Mononuclear cell (primary cell): Measurements from ENCODE around the gene RGR. TPM values are rescaled to one million over a fixed set of nuclear protein-coding genes. Genes with fewer than 3 reads are reported as not detected.

Experiments used
- H3K27me3 ChIP-seq: 2 replicates; pipeline ENCODE4 v1.6.0; 2011; ENCODE audit warnings: low read length, control low read depth; ENCODE audit not compliant: insufficient read depth
- H3K4me1 ChIP-seq: 2 replicates; pipeline ENCODE4 v1.5.1; 2011; ENCODE audit warnings: mild to moderate bottlenecking, low read length, control low read depth; ENCODE audit not compliant: insufficient read depth
- H3K4me3 ChIP-seq: 2 replicates; pipeline ENCODE4 v1.5.1; 2011; ENCODE audit warnings: mild to moderate bottlenecking, low read length, moderate library complexity
- H3K9me3 ChIP-seq: 2 replicates; pipeline ENCODE4 v1.5.1; 2011; ENCODE audit warnings: low read depth, mild to moderate bottlenecking, control low read depth, low read length
- total RNA-seq: library from RNA; depleted of rRNA; stranded (reverse); fragments of >200 nt; gene quantifications from one replicate; pipeline ENCODE4 v1.2.3, GENCODE V29; 2012

Gene RGR
- total RNA-seq, 1 donor: not detected

DNA sequence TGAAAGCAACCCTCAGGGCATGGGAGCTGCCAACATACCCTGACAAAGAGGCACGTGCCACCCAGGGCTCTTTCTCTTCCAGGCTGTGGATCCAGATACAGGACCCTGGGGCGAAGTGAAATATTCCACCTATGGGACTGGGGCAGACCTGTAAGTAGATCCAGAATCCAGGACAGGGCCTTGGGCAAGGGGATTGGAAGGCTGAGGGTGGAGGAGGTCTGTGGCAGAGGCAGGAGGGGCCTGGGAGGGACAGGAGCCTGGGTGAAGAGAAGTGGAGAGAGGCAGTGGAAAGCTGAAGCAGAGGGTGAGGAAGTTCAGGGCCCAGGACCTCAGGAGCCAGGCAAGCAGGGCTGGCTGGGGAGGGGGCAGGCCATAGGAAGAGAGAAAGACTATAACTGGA lies 33.3 kb upstream of the RGR start:
- Histone ChIP-seq H3K9me3 (no peaks in the 10 kb centered on the region), H3K4me3 (no peak overlapping the region), H3K27me3 (no peaks in the 10 kb centered on the region), H3K4me1 (no peaks in the 10 kb centered on the region)

DNA sequence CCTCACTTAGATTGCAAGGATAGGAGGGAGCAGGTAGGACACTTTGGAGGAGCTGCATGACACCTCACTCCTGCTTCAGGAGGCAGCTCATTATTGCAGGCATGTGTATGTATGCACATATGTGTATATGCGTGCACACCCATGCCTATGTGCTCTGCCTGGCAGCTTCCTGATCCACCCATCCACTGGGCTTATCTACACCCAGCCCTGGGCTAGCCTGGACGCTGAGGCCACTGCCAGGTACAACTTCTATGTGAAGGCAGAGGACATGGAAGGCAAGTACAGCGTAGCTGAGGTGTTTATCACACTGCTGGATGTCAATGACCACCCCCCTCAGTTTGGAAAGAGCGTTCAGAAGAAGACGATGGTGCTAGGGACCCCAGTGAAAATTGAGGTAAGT lies 32.8 kb upstream of the RGR start:
- no peaks in the 10 kb centered on the region for H3K9me3 ChIP-seq
- no peak overlapping the region for H3K4me3 ChIP-seq
- H3K4me1 ChIP-seq: no peaks in the 10 kb centered on the region
- H3K27me3 ChIP-seq: no peaks in the 10 kb centered on the region

DNA sequence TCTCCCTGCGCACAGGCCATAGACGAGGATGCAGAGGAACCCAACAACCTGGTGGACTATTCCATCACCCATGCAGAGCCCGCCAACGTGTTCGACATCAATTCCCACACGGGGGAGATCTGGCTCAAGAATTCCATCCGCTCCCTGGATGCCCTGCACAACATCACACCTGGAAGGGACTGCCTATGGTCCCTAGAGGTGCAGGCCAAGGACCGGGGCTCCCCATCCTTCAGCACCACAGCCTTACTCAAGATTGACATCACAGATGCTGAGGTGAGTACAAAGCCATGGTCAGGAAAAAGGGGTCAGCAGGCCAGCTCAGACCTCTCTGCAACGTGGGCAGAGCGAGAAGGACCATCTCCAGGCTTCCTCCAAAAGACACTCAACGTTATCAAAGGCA lies 31.8 kb upstream of the RGR start:
- Histone ChIP-seq H3K4me3 (no peak overlapping the region), H3K27me3 (no peaks in the 10 kb centered on the region), H3K4me1 (no peaks in the 10 kb centered on the region), H3K9me3 (no peaks in the 10 kb centered on the region)

DNA sequence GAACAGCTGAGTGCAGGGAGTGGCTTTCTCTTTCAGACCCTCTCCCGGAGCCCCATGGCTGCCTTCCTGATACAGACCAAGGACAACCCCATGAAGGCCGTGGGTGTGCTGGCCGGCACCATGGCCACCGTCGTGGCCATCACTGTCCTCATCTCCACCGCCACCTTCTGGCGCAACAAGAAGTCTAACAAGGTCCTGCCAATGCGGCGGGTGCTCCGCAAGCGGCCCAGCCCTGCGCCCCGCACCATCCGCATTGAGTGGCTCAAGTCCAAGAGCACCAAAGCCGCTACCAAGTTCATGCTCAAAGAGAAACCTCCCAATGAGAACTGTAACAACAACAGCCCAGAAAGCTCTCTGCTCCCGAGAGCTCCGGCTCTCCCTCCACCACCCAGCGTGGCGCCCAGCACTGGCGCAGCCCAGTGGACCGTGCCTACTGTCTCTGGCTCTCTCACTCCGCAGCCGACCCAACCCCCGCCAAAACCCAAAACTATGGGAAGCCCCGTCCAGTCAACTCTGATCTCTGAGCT lies 30.7 kb upstream of the RGR start:
- no peaks in the 10 kb centered on the region for H3K27me3 ChIP-seq
- no peaks in the 10 kb centered on the region for H3K4me1 ChIP-seq
- H3K4me3 ChIP-seq: no peak overlapping the region
- H3K9me3 ChIP-seq: no peaks in the 10 kb centered on the region

DNA sequence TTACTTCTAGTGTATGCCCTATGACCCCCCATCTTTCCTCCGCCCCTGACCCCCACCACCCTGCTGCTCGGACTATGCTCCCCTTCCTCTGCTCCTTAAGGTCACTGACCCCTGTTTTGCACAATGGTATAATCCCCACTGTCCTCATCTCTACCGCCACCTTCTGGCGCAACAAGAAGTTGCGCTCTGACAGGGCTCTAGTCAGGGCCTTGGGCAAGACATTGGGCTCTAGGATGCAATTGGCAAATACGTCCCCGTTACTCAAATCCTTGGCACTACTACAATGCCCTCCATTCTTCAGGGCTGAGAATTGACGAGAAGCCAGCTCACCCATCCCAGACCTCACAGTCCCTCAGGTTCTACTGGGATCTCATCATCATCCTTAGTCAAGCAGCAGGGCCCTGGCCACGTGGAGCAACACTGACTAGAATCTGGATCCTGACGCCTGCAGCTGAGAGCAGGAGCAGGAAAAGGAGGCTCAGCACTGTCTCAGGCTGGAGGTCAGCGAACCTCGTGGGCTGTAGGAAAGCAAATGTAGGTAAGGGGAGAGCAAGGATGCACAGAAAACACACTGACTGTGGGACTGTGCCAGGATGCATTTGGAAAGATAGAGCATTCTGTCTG lies 30.1 kb upstream of the RGR start:
- H3K9me3 ChIP-seq: no peaks in the 10 kb centered on the region
- no peaks in the 10 kb centered on the region for H3K4me1 ChIP-seq
- no peak overlapping the region for H3K4me3 ChIP-seq
- H3K27me3 ChIP-seq: no peaks in the 10 kb centered on the region

DNA sequence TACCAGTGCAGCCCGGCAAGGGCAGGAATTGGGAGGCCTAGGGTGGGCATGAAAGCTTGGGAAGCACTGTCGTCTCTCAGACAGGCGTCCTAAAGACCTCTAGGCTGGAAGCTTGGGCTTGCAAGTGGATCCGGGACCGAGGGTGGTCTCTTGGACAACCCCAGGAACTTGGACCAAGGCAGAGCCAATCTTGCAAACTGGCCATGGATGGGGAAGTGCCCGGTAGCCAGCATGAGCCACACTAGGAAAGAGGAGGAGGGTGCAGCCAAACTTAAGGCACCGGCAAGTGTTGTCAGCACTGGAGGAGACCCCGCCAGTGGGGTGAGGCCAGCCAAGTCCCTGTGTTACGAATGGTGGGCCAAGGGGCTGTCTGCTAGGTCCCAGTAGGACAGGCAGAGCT lies 28.0 kb upstream of the RGR start:
- no peak overlapping the region for H3K4me3 ChIP-seq
- H3K27me3 ChIP-seq: no peaks in the 10 kb centered on the region
- H3K4me1 ChIP-seq: no peaks in the 10 kb centered on the region
- H3K9me3 ChIP-seq: no peaks in the 10 kb centered on the region

DNA sequence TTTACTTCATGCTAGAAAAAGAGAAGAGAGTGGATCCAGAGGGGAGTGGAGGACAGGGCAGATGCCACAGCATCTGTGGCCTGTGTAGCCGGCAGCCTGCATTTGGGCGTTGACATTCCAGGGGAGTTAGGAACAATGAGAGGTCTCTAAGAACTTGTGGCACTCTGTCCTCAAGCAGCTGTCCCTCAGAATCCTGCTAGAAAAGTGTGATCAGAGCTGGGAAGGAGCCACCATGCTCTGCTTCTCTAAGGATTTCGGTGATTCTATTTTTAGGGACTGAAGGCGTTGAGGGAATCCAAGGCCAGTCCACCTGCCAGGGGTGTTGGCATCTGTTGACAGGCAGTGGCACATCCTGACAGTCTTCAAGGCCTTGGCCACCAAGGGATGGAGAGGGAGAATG lies 27.1 kb upstream of the RGR start:
- H3K9me3 ChIP-seq: no peaks in the 10 kb centered on the region
- no peaks in the 10 kb centered on the region for H3K4me1 ChIP-seq
- no peaks in the 10 kb centered on the region for H3K27me3 ChIP-seq
- no peak overlapping the region for H3K4me3 ChIP-seq

DNA sequence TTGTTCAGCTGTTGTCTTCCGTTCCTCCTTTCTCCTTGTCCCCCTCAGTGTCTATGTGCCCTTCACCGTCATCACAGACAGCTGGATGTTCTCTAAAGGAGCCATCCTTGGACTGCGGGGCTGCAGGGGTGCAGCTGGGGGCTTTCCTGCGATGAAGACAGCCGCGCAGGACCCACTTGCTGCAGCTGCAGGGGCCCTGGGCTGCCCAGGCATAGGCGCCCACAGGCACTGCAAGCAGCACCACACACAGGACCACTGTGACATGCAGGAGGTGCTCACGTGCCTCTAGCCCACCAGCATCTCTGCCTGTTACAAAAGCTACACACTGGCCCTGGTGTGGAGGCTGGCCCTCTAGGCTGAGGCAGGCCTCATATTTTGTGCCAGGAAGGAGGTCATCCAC lies 22.9 kb upstream of the RGR start:
- no peaks in the 10 kb centered on the region for H3K4me1 ChIP-seq
- no peaks in the 10 kb centered on the region for H3K9me3 ChIP-seq
- H3K4me3 ChIP-seq: no peak overlapping the region
- H3K27me3 ChIP-seq: no peaks in the 10 kb centered on the region

DNA sequence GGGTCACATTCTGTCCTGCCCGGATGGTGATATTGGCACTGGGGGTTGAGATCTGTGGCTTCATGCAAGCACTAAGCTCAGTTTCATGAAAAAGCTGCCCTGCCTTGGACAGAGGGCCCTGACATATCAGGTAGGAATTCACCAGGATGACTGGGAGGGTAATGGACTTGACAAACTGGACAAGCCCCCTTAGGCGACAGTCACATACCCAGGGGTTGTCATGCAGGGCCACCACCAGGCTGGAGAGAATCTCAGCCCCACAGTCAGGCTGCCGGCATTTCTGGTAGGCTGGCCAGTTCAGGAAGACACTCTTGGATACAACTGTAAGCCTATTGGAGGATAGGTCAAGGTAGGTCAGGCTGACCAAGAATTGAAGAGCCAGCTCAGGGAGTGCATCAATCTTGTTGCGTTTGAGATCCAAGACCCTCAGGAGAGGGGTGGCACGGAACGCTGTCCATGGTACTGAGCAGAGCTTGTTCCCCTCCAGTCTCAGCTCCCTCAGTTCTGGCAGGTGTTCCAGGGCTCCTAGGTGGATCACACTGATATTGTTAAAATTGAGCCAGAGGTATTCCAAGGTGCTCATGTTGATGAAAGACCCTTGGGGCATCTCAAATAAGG lies 20.3 kb upstream of the RGR start:
- no peaks in the 10 kb centered on the region for H3K9me3 ChIP-seq
- H3K4me1 ChIP-seq: no peaks in the 10 kb centered on the region
- H3K4me3 ChIP-seq: no peak overlapping the region
- no peaks in the 10 kb centered on the region for H3K27me3 ChIP-seq

DNA sequence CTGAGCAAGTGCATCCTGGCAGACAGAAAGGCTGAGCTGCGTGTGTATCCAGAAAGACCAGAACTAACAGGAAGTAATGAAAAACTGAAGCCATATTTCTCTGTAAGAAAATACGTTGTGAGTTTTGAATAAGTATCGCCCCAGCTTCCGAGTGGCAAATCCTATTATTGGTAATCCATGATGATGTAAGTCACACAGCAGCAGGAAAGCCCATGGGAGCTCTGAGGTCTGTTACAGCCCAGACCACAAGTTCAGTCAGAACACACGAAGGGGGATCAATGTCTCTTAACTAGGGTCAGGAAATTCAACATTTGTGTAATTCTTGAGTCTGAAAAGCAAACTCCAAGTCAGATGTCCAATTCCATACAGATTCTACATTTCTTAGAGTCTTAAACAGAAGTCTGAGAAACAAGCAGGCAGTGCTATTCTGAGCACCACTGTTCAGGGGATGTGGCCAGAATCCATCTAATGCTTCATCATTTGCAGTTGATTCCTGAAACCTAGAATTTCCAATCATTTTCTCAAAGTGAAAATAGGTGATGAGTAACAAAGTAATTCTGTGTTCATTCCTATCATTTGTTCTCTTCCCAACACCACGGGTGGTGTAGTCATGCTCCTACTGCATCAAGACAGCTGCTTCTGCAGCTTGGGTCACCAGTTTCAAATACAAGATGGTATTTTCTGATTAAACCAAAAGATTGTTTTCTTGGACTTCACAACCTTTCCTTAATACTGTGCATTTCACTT lies 19.3 kb upstream of the RGR start, which contains the start of gene LRIT2:
LRIT2 (minus strand) TSS at position 118 of the 747 bp plus-strand sequence; CDS start at position 94, 24 bp downstream.
- H3K4me1 ChIP-seq: no peaks in the 10 kb centered on the region
- no peak within 1 kb of the TSS for H3K4me3 ChIP-seq
- H3K9me3 ChIP-seq: no peaks in the 10 kb centered on the region
- H3K27me3 ChIP-seq: no peaks in the 10 kb centered on the region

DNA sequence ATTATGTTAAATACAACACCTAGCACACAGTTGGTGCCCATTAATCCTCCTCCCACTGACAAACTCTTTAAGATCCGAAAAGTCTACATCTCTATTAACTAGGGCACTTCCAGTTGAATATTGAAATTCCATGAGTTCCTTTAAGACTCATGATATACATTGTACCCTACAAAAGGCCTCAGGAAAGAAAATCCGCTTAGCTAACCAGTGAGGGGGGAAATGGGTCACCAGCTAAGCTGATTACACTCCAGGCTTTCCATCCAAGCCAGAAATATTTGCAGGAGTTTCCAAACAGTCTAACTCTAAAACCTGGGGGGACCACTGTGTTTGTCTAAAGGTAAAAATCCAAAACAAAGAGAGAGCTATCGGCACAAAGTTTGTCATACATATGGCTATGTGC lies 18.2 kb upstream of the RGR start:
- H3K27me3 ChIP-seq: no peaks in the 10 kb centered on the region
- no peak overlapping the region for H3K4me3 ChIP-seq
- H3K4me1 ChIP-seq: no peaks in the 10 kb centered on the region
- no peaks in the 10 kb centered on the region for H3K9me3 ChIP-seq

DNA sequence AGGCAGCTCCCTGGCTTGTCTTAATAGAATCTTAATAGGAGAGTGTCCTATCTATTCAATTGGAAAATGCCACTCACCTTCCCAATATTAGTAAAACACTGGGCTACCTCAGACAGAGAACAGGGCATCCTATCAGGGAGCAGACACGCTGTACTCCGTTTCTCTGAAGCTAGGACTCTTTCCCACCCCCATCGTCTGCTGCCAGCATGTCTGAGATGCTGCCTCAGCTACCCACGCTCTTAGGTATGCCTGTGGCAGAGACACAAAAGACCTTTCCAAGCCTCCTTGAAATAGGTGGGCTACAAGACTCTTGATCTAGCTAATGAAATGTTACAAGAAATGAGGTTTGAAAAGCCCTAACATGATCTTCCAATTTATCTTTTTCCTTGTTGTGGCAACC lies 17.0 kb upstream of the RGR start:
- no peak overlapping the region for H3K4me3 ChIP-seq
- H3K4me1 ChIP-seq: no peaks in the 10 kb centered on the region
- no peaks in the 10 kb centered on the region for H3K9me3 ChIP-seq
- no peaks in the 10 kb centered on the region for H3K27me3 ChIP-seq

DNA sequence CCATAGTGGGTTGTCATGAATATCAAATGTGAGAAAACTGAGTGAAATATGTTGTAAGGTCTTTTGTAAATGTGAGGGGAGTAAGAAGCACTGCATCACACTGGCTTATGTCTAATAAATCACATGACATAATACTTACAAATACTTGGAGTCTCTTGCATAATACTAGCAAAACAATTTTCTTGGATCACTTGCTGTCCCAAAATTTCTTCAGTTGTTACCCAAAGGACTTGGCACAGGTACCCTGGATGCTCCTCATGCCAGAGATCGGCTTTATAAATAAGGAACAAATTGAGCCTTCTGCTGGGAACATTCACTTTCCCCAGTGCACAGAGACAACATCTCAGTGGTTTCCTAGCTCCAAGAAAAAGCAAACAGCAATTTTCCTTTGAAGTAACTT lies 14.5 kb upstream of the RGR start:
- Histone ChIP-seq H3K4me1 (no peaks in the 10 kb centered on the region), H3K9me3 (no peaks in the 10 kb centered on the region), H3K27me3 (no peaks in the 10 kb centered on the region), H3K4me3 (no peak overlapping the region)

DNA sequence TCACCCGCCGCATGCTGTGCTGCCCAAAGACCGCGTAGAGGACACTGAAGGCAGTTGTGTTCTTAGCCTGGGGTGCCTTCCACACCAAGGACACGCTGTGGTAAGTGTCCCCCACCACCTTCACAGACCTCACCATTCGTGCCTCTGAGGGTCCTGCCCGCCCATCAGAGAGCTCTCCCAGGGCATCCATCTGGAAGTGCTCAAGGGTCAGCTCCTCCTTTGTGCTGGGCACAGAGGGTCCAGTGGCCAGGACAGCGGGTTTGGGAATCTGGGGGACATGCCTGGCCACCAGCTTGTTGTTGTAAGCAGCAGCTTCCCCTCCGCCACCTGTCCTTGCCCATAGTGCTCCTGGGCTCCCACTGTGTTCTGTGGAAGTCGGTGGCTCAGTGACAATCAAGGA lies 12.5 kb upstream of the RGR start:
- H3K4me3 ChIP-seq: no peak overlapping the region

DNA sequence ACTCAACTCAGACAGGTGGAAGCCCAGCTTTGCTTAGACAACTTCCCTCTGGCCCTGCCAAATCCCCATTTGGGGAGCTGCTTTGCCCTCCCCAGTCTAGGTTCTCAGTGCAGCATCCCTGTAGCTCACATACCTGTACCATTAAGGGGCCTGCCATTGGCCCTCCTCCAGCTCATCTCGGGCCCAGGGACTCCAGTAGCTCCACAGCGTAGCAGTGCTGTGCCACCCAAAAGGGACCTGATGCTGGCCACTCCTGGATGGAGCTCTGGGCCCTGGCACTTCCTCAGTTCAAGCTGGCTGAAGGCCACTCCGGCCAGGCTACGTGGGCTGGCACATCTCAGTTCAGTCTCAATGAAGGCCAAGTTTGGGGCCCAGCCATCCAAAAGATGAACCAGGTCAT lies 10.9 kb upstream of the RGR start:
- Histone ChIP-seq H3K4me3 (no peak overlapping the region), H3K4me1 (no peaks in the 10 kb centered on the region), H3K9me3 (no peaks in the 10 kb centered on the region), H3K27me3 (peaks cover 3% of the 10 kb centered on the region)

More for the DNA sequence above, 12.5 kb upstream of the RGR start:
- Histone ChIP-seq H3K27me3 (peaks cover 3% of the 10 kb centered on the region), H3K4me1 (no peaks in the 10 kb centered on the region), H3K9me3 (no peaks in the 10 kb centered on the region)
